ENCODE measurements around the gene MYO9B. TPM values are rescaled to one million over a fixed set of nuclear protein-coding genes. Genes with fewer than 3 reads are reported as not detected.

Gene MYO9B
- total and polyA plus RNA-seq, 12 donors = 19.9 to 55.2 (median 27.9) TPM

DNA sequence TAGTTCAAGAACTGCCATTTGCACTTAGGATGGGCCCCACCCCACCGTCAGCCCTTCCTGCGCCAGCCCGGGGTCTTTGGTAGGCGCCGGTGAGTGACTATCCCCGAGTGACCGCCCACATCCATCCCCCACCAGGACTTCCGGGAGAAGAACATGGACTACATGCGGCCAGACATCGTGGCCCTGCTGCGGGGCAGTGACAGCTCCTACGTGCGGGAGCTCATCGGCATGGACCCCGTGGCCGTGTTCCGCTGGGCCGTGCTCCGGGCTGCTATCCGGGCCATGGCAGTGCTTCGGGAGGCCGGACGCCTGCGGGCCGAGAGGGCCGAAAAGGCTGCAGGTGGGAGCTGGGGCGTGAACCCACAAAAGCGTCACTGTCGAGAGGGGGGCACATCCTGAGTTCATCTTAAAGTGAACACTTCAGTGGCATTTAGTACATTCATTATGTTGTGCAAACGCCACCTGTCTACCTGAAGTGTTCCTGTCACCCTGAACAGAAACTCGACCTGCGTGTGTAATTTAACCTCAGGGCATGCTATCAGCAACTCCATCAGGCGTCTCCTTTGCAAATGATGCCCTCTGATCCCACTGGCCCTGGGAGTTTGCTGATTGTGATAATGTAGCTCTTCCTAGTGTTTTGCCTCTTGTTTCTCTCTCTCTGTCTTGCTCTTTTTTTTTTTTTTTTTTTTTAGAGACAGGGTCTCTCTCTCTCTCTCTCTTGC is 97.2 kb downstream of the MYO9B start:
- WGBS, 2 donors = 91 to 95% methylated on average over 33 of the region's 33 CpGs

DNA sequence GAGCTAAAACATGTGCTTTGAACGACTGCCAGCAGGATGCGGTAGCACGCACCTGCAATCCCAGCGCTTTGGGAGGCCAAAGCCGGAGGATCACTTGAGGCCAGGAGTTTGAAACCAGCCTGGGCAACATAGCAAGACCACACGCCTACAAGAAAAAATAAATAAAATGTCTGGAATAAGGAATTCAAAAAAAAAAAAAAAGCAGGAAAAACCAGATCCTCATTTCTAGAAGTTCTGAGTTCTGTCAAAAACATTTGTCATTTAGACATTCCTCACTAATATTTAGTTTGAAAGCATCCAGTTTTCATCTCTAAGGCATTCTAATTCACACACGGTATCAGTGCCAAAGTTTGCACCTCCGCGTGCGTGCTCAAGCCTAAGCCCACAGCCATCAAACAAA is 102.7 kb downstream of the MYO9B start:
- no peak for ATAC-seq

More for the DNA sequence above, 97.2 kb downstream of the MYO9B start:
- intact Hi-C loops (cut with DNase I) = loop anchor here in 2 of 10 donors (5.0 to 10.0 kb wide), 2 partner anchors 105 to 108 kb away; no protein-coding TSS in a partner anchor
- TF ChIP-seq, protein P1, sequence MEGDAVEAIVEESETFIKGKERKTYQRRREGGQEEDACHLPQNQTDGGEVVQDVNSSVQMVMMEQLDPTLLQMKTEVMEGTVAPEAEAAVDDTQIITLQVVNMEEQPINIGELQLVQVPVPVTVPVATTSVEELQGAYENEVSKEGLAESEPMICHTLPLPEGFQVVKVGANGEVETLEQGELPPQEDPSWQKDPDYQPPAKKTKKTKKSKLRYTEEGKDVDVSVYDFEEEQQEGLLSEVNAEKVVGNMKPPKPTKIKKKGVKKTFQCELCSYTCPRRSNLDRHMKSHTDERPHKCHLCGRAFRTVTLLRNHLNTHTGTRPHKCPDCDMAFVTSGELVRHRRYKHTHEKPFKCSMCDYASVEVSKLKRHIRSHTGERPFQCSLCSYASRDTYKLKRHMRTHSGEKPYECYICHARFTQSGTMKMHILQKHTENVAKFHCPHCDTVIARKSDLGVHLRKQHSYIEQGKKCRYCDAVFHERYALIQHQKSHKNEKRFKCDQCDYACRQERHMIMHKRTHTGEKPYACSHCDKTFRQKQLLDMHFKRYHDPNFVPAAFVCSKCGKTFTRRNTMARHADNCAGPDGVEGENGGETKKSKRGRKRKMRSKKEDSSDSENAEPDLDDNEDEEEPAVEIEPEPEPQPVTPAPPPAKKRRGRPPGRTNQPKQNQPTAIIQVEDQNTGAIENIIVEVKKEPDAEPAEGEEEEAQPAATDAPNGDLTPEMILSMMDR (IDR thresholded peaks at IDR 0.05) = no peak
- H3K4me3 ChIP-seq = no peak overlapping the region
- H3K27ac ChIP-seq = no peak overlapping the region
- no peaks in the 10 kb centered on the region for H3K9me3 ChIP-seq
- peaks cover 3 to 100% (median 64%) of the 10 kb centered on the region in 9 donors for H3K36me3 ChIP-seq
- no peak for DNase-seq
- no peaks in the 10 kb centered on the region for H3K27me3 ChIP-seq
- H3K4me1 ChIP-seq = no peaks in the 10 kb centered on the region
- no peak for ATAC-seq

DNA sequence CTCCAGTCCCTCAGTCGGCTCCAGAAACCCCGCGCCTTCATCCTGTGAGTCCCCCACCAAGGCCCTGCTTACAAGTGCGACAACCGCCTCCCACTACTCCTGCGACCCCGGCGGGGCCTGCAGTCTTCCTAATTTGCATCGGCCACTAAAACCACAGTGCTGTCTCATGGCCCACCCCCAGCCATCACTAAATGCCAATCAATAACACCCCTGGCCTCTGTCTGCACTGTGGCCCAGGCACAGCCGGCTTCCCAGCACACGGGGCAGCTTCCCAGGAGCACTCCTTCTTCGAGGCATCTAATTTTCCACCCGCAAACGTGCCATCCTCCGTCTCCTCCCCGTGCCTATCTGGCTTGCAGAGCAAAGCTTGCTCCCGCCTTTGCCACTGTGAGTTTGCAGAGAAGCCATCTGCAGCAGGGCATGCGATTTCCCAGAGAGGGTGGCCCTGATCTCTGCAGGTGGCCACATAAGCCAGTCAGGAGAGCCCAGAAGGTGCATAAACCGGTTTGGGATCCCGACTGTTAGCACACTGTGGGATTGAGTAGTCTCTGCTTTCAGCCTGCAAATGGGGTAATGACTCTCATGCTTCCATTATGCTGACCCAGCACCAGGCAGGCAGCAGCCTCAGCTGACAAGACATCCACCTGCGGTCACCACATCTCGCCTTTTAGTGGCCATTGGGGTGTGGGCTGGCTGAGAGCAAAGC is 105.6 kb downstream of the MYO9B start:
- Histone ChIP-seq H3K4me1 (peaks cover 0 to 22% (median 0%) of the 10 kb centered on the region in 9 donors), H3K36me3 (peaks cover 0 to 100% (median 53%) of the 10 kb centered on the region in 9 donors)
- 75 to 79% methylated on average over 22 of the region's 22 CpGs for WGBS, 2 donors

More for the DNA sequence above, 102.7 kb downstream of the MYO9B start:
- H3K27me3 ChIP-seq = no peaks in the 10 kb centered on the region
- no peak for DNase-seq
- no peak overlapping the region for H3K27ac ChIP-seq
- intact Hi-C loops (cut with DNase I) = loop anchor here in 2 of 10 donors (5.0 to 10.0 kb wide), 2 partner anchors 113 to 276 kb away; no protein-coding TSS in a partner anchor
- no peak overlapping the region for H3K4me3 ChIP-seq
- peaks cover 0 to 100% (median 37%) of the 10 kb centered on the region in 9 donors for H3K36me3 ChIP-seq
- 95 to 96% methylated on average over 10 of the region's 10 CpGs for WGBS, 2 donors
- peaks cover 0 to 9% (median 0%) of the 10 kb centered on the region in 9 donors for H3K4me1 ChIP-seq
- TF ChIP-seq, protein P1 (IDR thresholded peaks at IDR 0.05) = no peak
- H3K9me3 ChIP-seq = no peaks in the 10 kb centered on the region

DNA sequence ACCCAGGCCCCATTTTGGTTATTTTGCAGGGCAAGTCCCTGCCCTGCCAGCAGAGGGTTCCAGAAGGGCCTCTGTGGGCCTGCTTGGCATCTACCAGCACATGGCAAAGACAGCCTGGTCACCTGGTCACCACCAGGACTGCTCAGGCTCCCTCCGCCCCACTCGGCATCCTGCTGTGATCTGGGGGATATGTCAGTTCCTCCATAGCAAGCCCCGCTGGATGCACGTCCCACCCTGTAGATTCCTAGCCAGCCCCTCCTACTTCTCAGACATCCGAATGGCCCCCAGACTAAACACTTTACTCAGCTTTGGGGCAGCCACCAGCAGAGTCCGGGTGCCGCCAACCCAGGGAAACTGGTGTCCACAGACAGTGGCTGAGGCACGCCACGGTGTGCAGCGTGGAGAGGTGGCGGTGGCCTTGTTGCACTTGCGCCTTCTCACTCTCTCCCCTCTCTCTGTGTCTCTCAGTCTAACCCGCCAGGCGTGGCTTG is 107.7 kb downstream of the MYO9B start:
- Histone ChIP-seq H3K9me3 (no peaks in the 10 kb centered on the region), H3K4me3 (no peak overlapping the region), H3K27ac (peak overlapping the region in 1 of 10 donors; percentile 79), H3K27me3 (no peaks in the 10 kb centered on the region), H3K36me3 (peaks cover 0 to 100% (median 51%) of the 10 kb centered on the region in 9 donors), H3K4me1 (peaks cover 0 to 22% (median 0%) of the 10 kb centered on the region in 9 donors)
- WGBS, 2 donors = 92% methylated on average over 14 of the region's 14 CpGs
- TF ChIP-seq, protein P1 (IDR thresholded peaks at IDR 0.05) = peak in 1 of 9 donors; percentile 13
- intact Hi-C loops (cut with DNase I) = no loop called here
- DNase-seq (no peak), ATAC-seq (peak in 1 of 8 donors; percentile 26)

More for the DNA sequence above, 105.6 kb downstream of the MYO9B start:
- Histone ChIP-seq H3K4me3 (no peak overlapping the region), H3K9me3 (no peaks in the 10 kb centered on the region), H3K27me3 (no peaks in the 10 kb centered on the region), H3K27ac (no peak overlapping the region)
- TF ChIP-seq, protein P1 (IDR thresholded peaks at IDR 0.05) = no peak
- no peak for ATAC-seq
- intact Hi-C loops (cut with DNase I) = no loop called here
- DNase-seq = no peak
